ENCODE data around the gene LANCL3.

Gene LANCL3

DNA sequence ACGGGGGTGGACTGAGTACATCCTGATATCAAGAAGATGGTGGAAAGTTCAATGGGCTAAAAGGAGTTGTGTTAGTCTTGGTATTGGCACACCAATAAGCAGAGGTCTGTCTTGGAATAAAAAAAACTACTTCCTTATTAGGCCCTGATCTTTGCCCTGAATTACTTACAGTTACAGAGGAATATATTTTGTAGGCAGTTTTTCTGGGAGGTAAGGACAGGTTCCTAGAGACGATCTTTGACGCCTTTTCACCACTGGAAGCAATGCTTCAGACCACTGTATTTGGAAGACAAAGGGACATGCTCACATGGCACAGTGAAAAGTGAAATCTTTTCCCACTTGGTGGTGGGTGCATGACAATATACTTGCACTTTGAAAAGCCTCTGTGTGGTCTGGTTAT is 113.5 kb downstream of the LANCL3 start:
- DNase-seq: no peak

- peak; percentile 53 for DNase-seq
These were observed 114.2 kb downstream of the LANCL3 start, which contains the start of gene XK for GRCh38 chrX:37685381-37686359. Gene XK (plus strand): TSS chrX:37685791. CDS start chrX:37685962, 171 bp downstream.

DNA sequence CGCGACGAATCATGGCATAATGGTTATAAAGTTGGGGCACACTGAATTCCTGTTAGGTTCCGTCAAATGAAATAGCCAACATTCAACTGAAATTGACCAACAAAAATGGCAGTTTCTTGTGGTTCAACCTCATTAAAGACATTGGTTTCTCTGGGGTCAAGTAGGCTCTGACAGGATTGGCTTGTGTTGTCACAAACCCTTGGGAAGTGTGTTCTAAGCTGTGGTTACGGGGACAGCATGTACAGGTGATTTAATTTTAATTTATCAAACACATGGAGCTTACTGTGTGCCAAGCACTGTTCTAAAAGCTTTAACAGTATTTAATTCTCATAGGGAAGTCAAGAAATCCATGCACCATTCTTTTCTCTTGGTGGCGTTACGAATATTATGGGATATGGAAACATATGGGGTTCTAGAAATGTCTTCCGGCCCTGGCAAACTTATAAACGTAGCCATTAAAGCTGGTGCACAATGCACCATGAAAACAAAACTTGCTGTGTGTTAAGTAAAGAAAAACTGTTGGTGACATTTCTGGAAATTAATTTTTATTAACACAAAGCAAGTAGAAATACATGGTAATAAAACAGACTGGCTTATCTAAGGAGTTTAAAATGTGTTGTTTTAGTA is 115.0 kb downstream of the LANCL3 start:
- no peak for DNase-seq

DNA sequence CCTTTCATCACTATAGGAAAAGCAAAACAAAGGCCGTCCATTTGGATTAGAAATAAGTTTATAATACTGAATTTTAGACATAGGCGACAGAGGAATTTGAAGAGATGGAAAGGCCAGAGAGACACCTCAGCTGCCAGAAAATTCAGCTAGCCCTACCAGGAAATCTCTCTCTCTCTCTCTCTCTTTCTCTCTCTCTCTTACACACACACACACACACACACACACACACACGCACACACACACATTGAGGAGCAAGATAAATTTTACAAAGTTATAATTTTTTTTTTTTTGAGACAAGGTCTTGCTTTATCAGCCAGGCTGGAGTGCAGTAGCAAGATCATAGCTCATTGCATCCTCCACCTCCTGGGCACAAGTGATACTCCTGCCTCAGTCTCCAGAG is 115.5 kb downstream of the LANCL3 start:
- DNase-seq: no peak

DNA sequence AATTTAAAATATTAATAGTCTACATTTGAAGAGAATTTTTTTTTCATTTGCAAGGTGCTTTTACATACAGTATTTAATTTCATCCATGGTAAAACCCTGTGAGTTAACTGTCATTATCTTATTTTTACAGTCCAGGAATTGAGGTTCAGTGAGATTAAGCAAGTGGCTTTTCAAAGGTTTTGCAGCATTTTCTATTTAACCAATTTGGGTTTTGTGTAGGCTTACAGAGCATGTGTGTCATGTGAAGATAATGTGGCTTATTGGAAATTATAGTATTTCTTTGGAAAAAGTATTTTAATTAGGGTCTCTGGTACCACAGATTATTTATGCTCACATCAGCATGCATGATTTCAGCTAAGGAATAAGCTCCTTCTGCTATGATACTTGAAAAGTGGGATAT is 118.7 kb downstream of the LANCL3 start:
- DNase-seq: no peak

- no peak for DNase-seq
These were observed 121.5 kb downstream of the LANCL3 start for GRCh38 chrX:37692918-37693317.

DNA sequence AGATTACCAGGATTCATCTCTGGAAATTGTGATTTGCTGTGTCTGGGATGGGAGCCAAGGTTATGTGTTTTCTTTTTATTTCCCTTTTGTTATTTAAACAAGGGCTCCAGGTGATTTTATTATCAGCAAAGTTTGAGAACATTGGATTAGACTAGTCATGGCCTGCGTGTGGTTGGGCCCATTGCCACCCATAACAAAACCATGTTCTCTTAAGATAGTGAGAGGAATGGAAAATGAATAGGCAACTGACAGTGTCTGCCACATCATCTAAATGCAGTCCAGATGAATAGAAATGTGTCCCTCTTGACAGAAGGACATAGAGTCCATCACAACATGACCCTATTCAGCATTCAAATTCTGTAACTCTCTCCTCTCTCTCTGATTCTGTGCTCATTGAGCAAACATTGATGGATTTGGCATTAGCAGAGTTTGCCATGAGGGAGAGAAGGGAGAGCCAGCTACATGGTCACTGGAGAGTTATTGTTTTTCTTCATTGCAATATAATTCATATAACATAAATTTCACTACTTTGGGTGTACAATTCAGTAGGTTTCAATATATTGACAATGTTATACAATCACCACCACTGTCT is 125.8 kb downstream of the LANCL3 start:
- DNase-seq: no peak

DNA sequence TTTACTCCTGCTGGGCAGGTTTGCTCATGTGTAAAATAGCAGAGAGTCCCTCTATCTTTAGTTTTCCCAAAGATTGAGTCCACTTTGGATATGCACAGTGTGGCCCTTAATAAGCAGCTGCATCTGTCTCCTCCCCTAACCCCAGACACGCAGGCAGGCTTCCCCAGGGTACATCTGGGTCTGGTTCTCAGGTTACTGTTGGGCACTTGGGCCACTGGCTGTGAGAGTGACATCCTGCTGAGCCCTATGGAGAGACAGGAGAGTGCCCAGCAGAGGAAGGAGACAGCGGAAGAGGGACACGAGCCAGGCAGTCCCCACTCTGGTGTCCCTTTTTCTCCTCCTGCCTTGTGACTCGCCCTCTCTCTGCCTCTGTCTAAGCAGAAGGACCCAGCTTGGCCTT is 130.1 kb downstream of the LANCL3 start:
- DNase-seq: no peak

- DNase-seq: no peak
These were observed 140.5 kb downstream of the LANCL3 start for GRCh38 chrX:37711991-37712390.

- no peak for DNase-seq
These were observed 141.0 kb downstream of the LANCL3 start for GRCh38 chrX:37712458-37712857.

GRCh38 chrX:37714479-37714878 is 143.0 kb downstream of the LANCL3 start:
- no peak for DNase-seq

DNA sequence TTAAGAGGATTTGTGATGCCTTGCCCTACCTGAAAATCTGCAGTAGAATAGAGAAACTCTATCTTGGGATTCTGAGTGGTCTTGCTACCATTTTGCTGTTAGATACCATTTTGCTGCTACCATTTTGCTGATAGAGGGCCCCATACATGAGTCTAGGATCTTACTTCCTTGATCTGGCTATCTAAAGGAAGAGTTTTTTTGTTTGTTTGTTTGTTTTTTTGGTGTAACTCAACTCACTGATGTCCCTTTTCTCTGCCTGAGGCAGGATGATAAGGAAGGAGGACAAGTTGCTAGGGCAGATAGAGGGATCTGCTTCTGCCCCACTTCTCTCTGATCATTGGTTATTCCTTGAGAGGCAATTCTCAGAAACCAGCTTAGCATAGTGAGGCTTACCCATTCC is 145.1 kb downstream of the LANCL3 start:
- DNase-seq: no peak

GRCh38 chrX:37717708-37718107 is 146.2 kb downstream of the LANCL3 start:
- DNase-seq: no peak

GRCh38 chrX:37722595-37722994 is 151.1 kb downstream of the LANCL3 start:
- no peak for DNase-seq

GRCh38 chrX:37726346-37726745 is 154.9 kb downstream of the LANCL3 start:
- no peak for DNase-seq

Data from right forelimb (tissue), 1 donor.